GM12878 (cell line): ENCODE results near the gene QSOX2. TPM values are rescaled to one million over a fixed set of nuclear protein-coding genes. Genes with fewer than 3 reads are reported as not detected.

Source experiments
- ATAC-seq: fragments of 200-7000 bp; cut with Tn5 transposase; 3 replicates; pipeline ENCODE4 v1.9.1; 2020; ENCODE audit warnings: mild to moderate bottlenecking, moderate library complexity
- BruUV-seq: library from RNA; stranded (reverse); fragments of 400-500 nt; replicated peaks from 2 replicates; lab custom pipeline; 2021; lab: Mats Ljungman, UMichigan
- CTCF ChIA-PET: fragments of 300-600 bp; sonication (Branson Sonifier 250); formaldehyde crosslinking; extraction: SDS; loops from one replicate; lab custom pipeline; 2021; ENCODE audit warnings: inconsistent platforms; lab: Yijun Ruan, JAX
- POLR2A ChIA-PET: fragments of 350-600 bp; formaldehyde crosslinking; extraction: SDS; loops from one replicate; lab custom pipeline; 2021; ENCODE audit warnings: inconsistent platforms; lab: Charles Lee
- RAD21 ChIA-PET: fragments of 300-600 bp; sonication (Branson Sonifier 250); formaldehyde crosslinking; loops from one replicate; lab custom pipeline; 2023; ENCODE audit warnings: antibody characterized with exemption; ENCODE audit not compliant: unreplicated experiment; lab: Charles Lee
- SMC1A ChIA-PET: fragments of 300-600 bp; sonication (Branson Sonifier 250); formaldehyde crosslinking; loops from one replicate; lab custom pipeline; 2023; ENCODE audit not compliant: unreplicated experiment, uncharacterized antibody; lab: Charles Lee
- DNase-seq: peaks from one replicate; pipeline ENCODE4 v3.0.0-alpha.2; 2011; ENCODE audit warnings: low read depth, low spot score
- FAIRE-seq: peaks from 3 replicates; lab custom pipeline; 2011; peaks lifted over from hg19 to GRCh38; lab: Jason Lieb, UNC
- H2AFZ ChIP-seq: 2 replicates; pipeline ENCODE4 v1.6.0; 2011; ENCODE audit warnings: low read depth, low read length, control low read depth; ENCODE audit not compliant: control insufficient read depth
- H3K27ac ChIP-seq: 2 replicates; pipeline ENCODE4 v1.5.1; 2011; ENCODE audit warnings: control low read depth; ENCODE audit not compliant: control insufficient read depth, insufficient read depth
- H3K27me3 ChIP-seq, 2 experiments: replicated peaks in 1 of 2; 2 replicates each; pipeline versions ENCODE4 v1.6.0 to v1.6.1; 2011; ENCODE audit warnings: low read length in 1 of 2; ENCODE audit not compliant: control insufficient read depth in 2 of 2, insufficient read depth in 2 of 2
- H3K36me3 ChIP-seq, 2 experiments: 2 replicates each; pipeline ENCODE4 v1.5.1; 2011; ENCODE audit warnings: low read length in 1 of 2; ENCODE audit not compliant: control insufficient read depth in 2 of 2, insufficient read depth in 2 of 2
- H3K4me1 ChIP-seq: 2 replicates; pipeline ENCODE4 v1.6.1; 2011; ENCODE audit warnings: mild to moderate bottlenecking, low read length, moderate library complexity, mixed read lengths; ENCODE audit not compliant: control insufficient read depth, insufficient read depth
- H3K4me2 ChIP-seq: 2 replicates; pipeline ENCODE4 v1.6.0; 2011; ENCODE audit warnings: control low read depth; ENCODE audit not compliant: control insufficient read depth, insufficient read depth
- H3K4me3 ChIP-seq: fragments of 200-600 bp; sonication (generic); 2 replicates; pipeline ENCODE4 v1.5.1; 2016
- H3K79me2 ChIP-seq: 2 replicates; pipeline ENCODE4 v1.6.0; 2011; ENCODE audit warnings: low read length; ENCODE audit not compliant: control insufficient read depth, insufficient read depth
- H3K9ac ChIP-seq: 2 replicates; pipeline ENCODE4 v1.8.0; 2011; ENCODE audit warnings: low read length, control low read depth, mixed read lengths; ENCODE audit not compliant: control insufficient read depth, insufficient read depth
- H3K9me3 ChIP-seq: replicated peaks from 3 replicates; pipeline ENCODE4 v1.5.1; 2011; ENCODE audit warnings: mild to moderate bottlenecking, low read length; ENCODE audit not compliant: control insufficient read depth, insufficient read depth
- H4K20me1 ChIP-seq: 2 replicates; pipeline ENCODE4 v1.6.0; 2011; ENCODE audit not compliant: control insufficient read depth, insufficient read depth
- BCLAF1 ChIP-seq: fragments of 450-650 bp; IDR thresholded peaks from 2 replicates; pipeline ENCODE4 v1.6.1; 2017; ENCODE audit warnings: antibody characterized with exemption, mild to moderate bottlenecking, moderate library complexity
- POLR2A ChIP-seq: IDR thresholded peaks from 2 replicates; pipeline ENCODE4 v1.6.1; 2011; ENCODE audit warnings: low read depth, mild to moderate bottlenecking, low read length
- PRDM15 ChIP-seq: fragments of 450-650 bp; formaldehyde crosslinking; IDR thresholded peaks from 2 replicates; pipeline ENCODE4 v1.4.0; 2020; ENCODE audit warnings: mild to moderate bottlenecking, moderate library complexity
- SMAD1 ChIP-seq: fragments of 450-650 bp; IDR thresholded peaks from 2 replicates; pipeline ENCODE4 v1.6.1; 2018; ENCODE audit warnings: mild to moderate bottlenecking, low read depth; ENCODE audit not compliant: partially characterized antibody
- STAT1 ChIP-seq: fragments of 450-650 bp; conservative IDR thresholded peaks from 2 replicates; pipeline ENCODE4 v1.6.1; 2014; ENCODE audit warnings: antibody characterized with exemption, mild to moderate bottlenecking
- YBX1 ChIP-seq: fragments of 450-650 bp; IDR thresholded peaks from 2 replicates; pipeline ENCODE4 v1.6.1; 2016; ENCODE audit warnings: antibody characterized with exemption
- WGBS: methylation state at CpG from one replicate; pipeline ENCODE4 v1.1.6; 2016; ENCODE audit warnings: low lambda C conversion rate; ENCODE audit not compliant: insufficient replicate concordance, insufficient coverage; ENCODE audit errors: missing lambda C conversion rate; 5-methylcytosine and 5-hydroxymethylcytosine counted together
- in situ Hi-C: fragments of 300-500 bp; cut with MboI; formaldehyde crosslinking; loops from 9 replicates; pipeline ENCODE4 v1.14.3; 2018; ENCODE audit warnings: mixed read lengths
- intact Hi-C: fragments of 100-400 bp; cut with micrococcal nuclease; formaldehyde crosslinking; loops from one replicate; pipeline ENCODE4 v1.14.2; 2022; ENCODE audit not compliant: unreplicated experiment
- polyA plus RNA-seq, 11 experiments: library from polyadenylated mRNA; depleted of rRNA in 4 of 11; unstranded in 6 of 11; stranded (reverse) in 5 of 11; fragments of >200 nt; fragmentation: Nextera tagmentation in 4 of 11; fragmentation: Illumina TruSeq in 1 of 11; extraction: Ambion mirVana in 4 of 11; extraction: Trizol in 1 of 11; gene quantifications; 1 replicate in 1 of 11; 2 replicates in 10 of 11; pipeline versions ENCODE4 v1.2.1 to v1.2.3, GENCODE V29; 2011 to 2016; ENCODE audit warnings: inconsistent platforms in 2 of 11, missing spikeins in 2 of 11, low read depth in 1 of 11
- total RNA-seq, 4 experiments: library from RNA; depleted of rRNA in 3 of 4; stranded (reverse); fragments of >200 nt in 3 of 4; fragmentation: Illumina TruSeq in 1 of 4; extraction: Trizol in 1 of 4; gene quantifications; 2 replicates each; pipeline versions ENCODE4 v1.2.1 to v1.2.3, GENCODE V29; 2013 to 2021

Gene QSOX2
- total and polyA plus RNA-seq, 10 of the 15 experiments (the other 5 are each of a cell fraction or from before 2014, with no cell fraction given), result 0.34 to 16.1 (median 8.2) TPM

GRCh38 chr9:136216541-136217244, 28.9 kb downstream of the QSOX2 start:
- Histone ChIP-seq H3K27ac (no peak overlapping the region), H3K9ac (no peak overlapping the region), H3K4me1 (no peaks in the 10 kb centered on the region), H3K4me3 (no peak overlapping the region), H3K27me3 (no peaks in the 10 kb centered on the region), H3K4me2 (no peak overlapping the region), H3K79me2 (no peaks in the 10 kb centered on the region), H3K9me3 (no peaks in the 10 kb centered on the region; the same call in 2 of the 3 replicates), H3K36me3 (peaks cover 27 to 36% of the 10 kb centered on the region in 2 experiments), H4K20me1 (no peaks in the 10 kb centered on the region; the same call in 1 of the 2 replicates), H2AFZ (no peak overlapping the region)
- intact Hi-C loops, result no loop called here
- SMC1A ChIA-PET, result interaction anchor here (0.8 kb wide), 1 partner anchor 31 kb away, joined by 3 read pairs; no protein-coding TSS in a partner anchor
- 95% methylated on average over 37 of the region's 37 CpGs for WGBS
- POLR2A ChIA-PET, result no interaction called here
- TF ChIP-seq STAT1 (no peak), POLR2A (0 out of 2 replicates have a peak, but pooled peaks have one; percentile 32)
- BruUV-seq, result no TSS peak
- DNase-seq, result no peak
- FAIRE-seq, result no peak
- RAD21 ChIA-PET, result no interaction called here
- no peak for ATAC-seq
- CTCF ChIA-PET, result interaction anchor here (0.6 to 1.4 kb wide), 3 partner anchors 11 to 95 kb away, joined by 3 to 4 read pairs (median 3); no protein-coding TSS in a partner anchor
- in situ Hi-C loops, result no loop called here

GRCh38 chr9:136213733-136214132, 31.9 kb downstream of the QSOX2 start:
- Histone ChIP-seq H3K27me3 (no peaks in the 10 kb centered on the region), H2AFZ (no peak overlapping the region), H3K4me3 (no peak overlapping the region), H3K9me3 (no peaks in the 10 kb centered on the region; the same call in 2 of the 3 replicates), H3K27ac (no peak overlapping the region), H4K20me1 (no peaks in the 10 kb centered on the region; the same call in 1 of the 2 replicates), H3K36me3 (peaks cover 19 to 34% of the 10 kb centered on the region in 2 experiments), H3K9ac (no peak overlapping the region), H3K79me2 (no peaks in the 10 kb centered on the region), H3K4me2 (no peak overlapping the region), H3K4me1 (no peaks in the 10 kb centered on the region)
- no peak for DNase-seq
- intact Hi-C loops (no loop called here), in situ Hi-C loops (no loop called here)
- ChIA-PET SMC1A (no interaction called here), CTCF (no interaction called here), RAD21 (no interaction called here), POLR2A (no interaction called here)
- BruUV-seq, result no TSS peak
- WGBS, result over 99% methylated on average over 9 of the region's 9 CpGs
- no peak for FAIRE-seq
- ATAC-seq, result no peak
- TF ChIP-seq BCLAF1 (no peak), PRDM15 (CRISPR knock-in tag) (no peak), SMAD1 (no peak), YBX1 (no peak)
